ENCODE measurements around the gene IL5. TPM values are rescaled to one million over a fixed set of nuclear protein-coding genes. Genes with fewer than 3 reads are reported as not detected.
"Not testable (repeated sequence)": the region's sequence is repeated elsewhere in the genome, so short reads cannot be mapped to it uniquely, and the experiment has no call there.

Gene IL5
- total RNA-seq, 2 experiments from 2014 or later, result not detected

- peaks cover 3% of the 10 kb centered on the region; the same call in 1 of the 2 replicates for H3K9me3 ChIP-seq (ENCODE audit: low read length)
- peaks cover 29% of the 10 kb centered on the region for H3K4me1 ChIP-seq (ENCODE audit: insufficient read depth, low read length, poor library complexity, severe bottlenecking)
- no peak overlapping the region for H3K4me3 ChIP-seq (ENCODE audit: low read depth, low read length, poor library complexity, severe bottlenecking)
- no peaks in the 10 kb centered on the region for H3K9me2 ChIP-seq (ENCODE audit: insufficient read depth, low read length)
- peak; percentile 65 for DNase-seq (ENCODE audit: low spot score)
- no peaks in the 10 kb centered on the region for H4K20me1 ChIP-seq (ENCODE audit: insufficient read depth, low read length)
- no peak overlapping the region; the same call in 1 of the 2 replicates for H2AFZ ChIP-seq (ENCODE audit: low read length)
- no TSS peak for BruUV-seq (replicated peaks)
- H3K4me2 ChIP-seq (ENCODE audit: low read length), result peak overlapping the region; percentile 61
- ChIA-PET CTCF (ENCODE audit: unreplicated experiment) (interaction anchor here (0.7 to 1.0 kb wide), 2 partner anchors 140 to 274 kb away, joined by 3 to 5 read pairs; no protein-coding TSS in a partner anchor), POLR2A (interaction anchor here (0.5 to 0.6 kb wide), 2 partner anchors 20 to 372 kb away, joined by 3 to 4 read pairs; no protein-coding TSS in a partner anchor)
- intact Hi-C loops (cut with micrococcal nuclease; ENCODE audit: unreplicated experiment), result loop anchor here (1.0 to 5.0 kb wide), 6 partner anchors 71 to 294 kb away; no protein-coding TSS in a partner anchor
- H3K27ac ChIP-seq (ENCODE audit: low read depth, low read length, poor library complexity, severe bottlenecking), result no peak overlapping the region
- TF ChIP-seq EZH2phosphoT487 (IDR thresholded peaks at IDR 0.05; ENCODE audit: borderline replicate concordance, low read depth, low read length), result no peak
- peak; percentile 100 for TF ChIP-seq CTCF (conservative IDR thresholded peaks at IDR 0.05; ENCODE audit: low read length)
- H3K36me3 ChIP-seq (ENCODE audit: insufficient read depth, low read length), result no peaks in the 10 kb centered on the region
- no peaks in the 10 kb centered on the region for H3K79me2 ChIP-seq (ENCODE audit: insufficient read depth, low read depth, low read length)
Measured at GRCh38 chr5:132526290-132526973, 16.9 kb downstream of the IL5 start.

GRCh38 chr5:132525299-132525724 is 18.0 kb downstream of the IL5 start:
- ChIA-PET CTCF (ENCODE audit: unreplicated experiment) (interaction anchor here (0.6 kb wide), 1 partner anchor 133 kb away, joined by 3 read pairs; no protein-coding TSS in a partner anchor), POLR2A (interaction anchor here (0.5 kb wide), 1 partner anchor 156 kb away, joined by 3 read pairs; the partner anchor contains the start of gene SLC22A5)
- H4K20me1 ChIP-seq (ENCODE audit: insufficient read depth, low read length), result no peaks in the 10 kb centered on the region
- H3K79me2 ChIP-seq (ENCODE audit: insufficient read depth, low read depth, low read length), result no peaks in the 10 kb centered on the region
- H2AFZ ChIP-seq (ENCODE audit: low read length), result no peak overlapping the region
- no peaks in the 10 kb centered on the region for H3K36me3 ChIP-seq (ENCODE audit: insufficient read depth, low read length)
- H3K4me2 ChIP-seq (ENCODE audit: low read length), result peak overlapping the region; percentile 61
- intact Hi-C loops (cut with micrococcal nuclease; ENCODE audit: unreplicated experiment), result loop anchor here (5.0 kb wide), 5 partner anchors 72 to 277 kb away; no protein-coding TSS in a partner anchor
- no peaks in the 10 kb centered on the region for H3K9me2 ChIP-seq (ENCODE audit: insufficient read depth, low read length)
- peak overlapping the region; percentile 26 for H3K4me3 ChIP-seq (ENCODE audit: low read depth, low read length, poor library complexity, severe bottlenecking)
- peaks cover 29% of the 10 kb centered on the region for H3K4me1 ChIP-seq (ENCODE audit: insufficient read depth, low read length, poor library complexity, severe bottlenecking)
- H3K9me3 ChIP-seq (ENCODE audit: low read length), result peaks cover 7% of the 10 kb centered on the region; the same call in 1 of the 2 replicates
- no peak overlapping the region for H3K27ac ChIP-seq (ENCODE audit: low read depth, low read length, poor library complexity, severe bottlenecking)
- peak; percentile 69 for DNase-seq (ENCODE audit: low spot score)
- no TSS peak for BruUV-seq (replicated peaks)
- TF ChIP-seq EZH2phosphoT487 (IDR thresholded peaks at IDR 0.05; ENCODE audit: borderline replicate concordance, low read depth, low read length) (no peak), CTCF (conservative IDR thresholded peaks at IDR 0.05; ENCODE audit: low read length) (no peak)

DNA sequence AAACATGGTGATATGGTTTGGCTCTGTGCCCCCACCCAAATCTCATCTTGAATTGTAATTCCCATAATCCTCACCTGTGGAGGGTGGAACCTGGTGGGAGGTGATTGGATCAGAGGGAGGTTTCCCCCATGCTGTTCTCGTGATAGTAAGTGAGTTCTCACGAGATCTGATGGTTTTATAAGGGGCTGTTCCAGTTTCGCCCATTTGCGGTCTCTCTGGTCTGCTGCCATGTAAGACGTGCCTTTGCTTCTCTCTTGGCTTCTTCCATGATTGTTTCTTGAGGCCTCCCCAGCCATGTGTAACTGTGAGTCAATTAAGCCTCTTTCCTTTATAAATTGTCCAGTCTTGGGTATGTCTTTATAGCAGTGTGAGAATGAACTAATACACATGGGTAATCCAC is 18.4 kb downstream of the IL5 start:
- POLR2A ChIA-PET; H3K9me2 ChIP-seq (ENCODE audit: insufficient read depth, low read length); H3K4me3 ChIP-seq (ENCODE audit: low read depth, low read length, poor library complexity, severe bottlenecking); DNase-seq (ENCODE audit: low spot score); H2AFZ ChIP-seq (ENCODE audit: low read length); H3K36me3 ChIP-seq (ENCODE audit: insufficient read depth, low read length); BruUV-seq (replicated peaks); H3K79me2 ChIP-seq (ENCODE audit: insufficient read depth, low read depth, low read length); H4K20me1 ChIP-seq (ENCODE audit: insufficient read depth, low read length); H3K27ac ChIP-seq (ENCODE audit: low read depth, low read length, poor library complexity, severe bottlenecking): not testable (repeated sequence)
- peaks cover 11% of the 10 kb centered on the region; the same call in 1 of the 2 replicates for H3K9me3 ChIP-seq (ENCODE audit: low read length)
- intact Hi-C loops (cut with micrococcal nuclease; ENCODE audit: unreplicated experiment), result loop anchor here (5.0 kb wide), 5 partner anchors 72 to 277 kb away; no protein-coding TSS in a partner anchor
- peaks cover 29% of the 10 kb centered on the region for H3K4me1 ChIP-seq (ENCODE audit: insufficient read depth, low read length, poor library complexity, severe bottlenecking)
- H3K4me2 ChIP-seq (ENCODE audit: low read length), result peak overlapping the region; percentile 61
- CTCF ChIA-PET (ENCODE audit: unreplicated experiment), result interaction anchor here (0.6 kb wide), 1 partner anchor 133 kb away, joined by 3 read pairs; no protein-coding TSS in a partner anchor

DNA sequence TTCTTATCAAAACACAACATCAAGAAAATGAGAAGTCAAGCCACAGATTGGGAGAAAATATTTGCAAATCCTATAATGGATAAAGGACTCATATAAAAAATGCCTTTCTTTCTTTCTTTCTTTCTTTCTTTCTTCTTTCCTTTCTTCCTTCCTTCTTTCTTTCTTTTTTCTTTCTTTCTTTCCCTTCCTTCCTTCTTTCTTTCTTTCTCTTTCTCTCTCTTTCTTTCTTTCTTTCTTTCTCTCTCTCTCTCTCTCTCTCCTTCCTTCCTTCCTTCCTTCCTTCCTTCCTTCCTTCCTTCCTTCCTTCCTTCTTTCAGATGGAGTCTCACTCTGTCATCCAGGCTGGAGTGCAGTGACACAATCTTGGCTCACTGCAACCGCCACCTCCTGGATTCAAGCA is 21.3 kb downstream of the IL5 start:
- H2AFZ ChIP-seq (ENCODE audit: low read length); H3K79me2 ChIP-seq (ENCODE audit: insufficient read depth, low read depth, low read length); H3K4me3 ChIP-seq (ENCODE audit: low read depth, low read length, poor library complexity, severe bottlenecking); H4K20me1 ChIP-seq (ENCODE audit: insufficient read depth, low read length); CTCF ChIA-PET (ENCODE audit: unreplicated experiment); H3K4me2 ChIP-seq (ENCODE audit: low read length); H3K36me3 ChIP-seq (ENCODE audit: insufficient read depth, low read length); BruUV-seq (replicated peaks); DNase-seq (ENCODE audit: low spot score); H3K9me2 ChIP-seq (ENCODE audit: insufficient read depth, low read length); intact Hi-C loops (cut with micrococcal nuclease; ENCODE audit: unreplicated experiment); H3K27ac ChIP-seq (ENCODE audit: low read depth, low read length, poor library complexity, severe bottlenecking): not testable (repeated sequence)
- POLR2A ChIA-PET, result interaction anchor here (0.7 kb wide), 1 partner anchor 1097 kb away, joined by 3 read pairs; no protein-coding TSS in a partner anchor
- peaks cover 28% of the 10 kb centered on the region for H3K4me1 ChIP-seq (ENCODE audit: insufficient read depth, low read length, poor library complexity, severe bottlenecking)
- H3K9me3 ChIP-seq (ENCODE audit: low read length), result peaks cover 11% of the 10 kb centered on the region; the same call in 1 of the 2 replicates
